Uterus (tissue), 4 donors: ENCODE data around the gene ZFPM1. TPM values are rescaled to one million over a fixed set of nuclear protein-coding genes. Genes with fewer than 3 reads are reported as not detected.

Experiments
- DNase-seq, 2 donors: peaks; one replicate each; pipeline ENCODE4 v3.0.0-alpha.2; 2019 to 2020
- H3K27ac ChIP-seq, 2 donors: fragments of 200-600 bp; sonication (generic); 1 replicate in 1 of 2; 2 replicates in 1 of 2; pipeline ENCODE4 v1.5.1; 2016 to 2018
- H3K27me3 ChIP-seq, 2 donors: fragments of 200-600 bp; sonication (generic); one replicate each; pipeline ENCODE4 v1.5.1; 2018 to 2019; ENCODE audit warnings: control low read depth in 1 of 2
- H3K36me3 ChIP-seq, 2 donors: fragments of 200-600 bp; sonication (generic); one replicate each; pipeline ENCODE4 v1.5.1; 2019; ENCODE audit warnings: control low read depth in 1 of 2
- H3K4me1 ChIP-seq, 2 donors: fragments of 200-600 bp; sonication (generic); one replicate each; pipeline ENCODE4 v1.5.1; 2018 to 2019; ENCODE audit warnings: control low read depth in 1 of 2
- H3K4me3 ChIP-seq, 2 donors: fragments of 200-600 bp; sonication (generic); 1 replicate in 1 of 2; 2 replicates in 1 of 2; pipeline ENCODE4 v1.5.1; 2018 to 2019; ENCODE audit warnings: mild to moderate bottlenecking in 1 of 2
- H3K9me3 ChIP-seq, 2 donors: fragments of 200-600 bp; sonication (generic); one replicate each; pipeline ENCODE4 v1.5.1; 2019; ENCODE audit warnings: control low read depth in 1 of 2
- CTCF ChIP-seq, 4 experiments: fragments of 200-600 bp in 2 of 4; fragments of 450-650 bp in 2 of 4; sonication (generic) in 2 of 4; IDR thresholded peaks; one replicate each; pipeline ENCODE4 v1.5.1; 2016 to 2019; ENCODE audit warnings: antibody characterized with exemption in 4 of 4, mild to moderate bottlenecking in 2 of 4, moderate library complexity in 1 of 4
- POLR2A ChIP-seq, 2 donors: fragments of 450-650 bp; IDR thresholded peaks; one replicate each; pipeline ENCODE4 v1.6.1; 2016; ENCODE audit warnings: antibody characterized with exemption in 2 of 2, mild to moderate bottlenecking in 1 of 2, moderate library complexity in 1 of 2
- intact Hi-C: fragments of 100-400 bp; cut with DNase I; formaldehyde crosslinking; loops from one replicate; pipeline ENCODE4 v1.15.1; 2023; ENCODE audit warnings: low total_unique reads
- total RNA-seq, 4 donors: library from RNA; depleted of rRNA in 3 of 4; stranded (reverse); fragments of >200 nt in 3 of 4; gene quantifications; one replicate each; pipeline versions ENCODE4 v1.1.0 to v1.2.4, GENCODE V29; 2014 to 2023
- donor health status: DM: yes; HTN: yes; CAD: no.

Gene ZFPM1
- total RNA-seq, 4 donors from 2014 or later = under 0.01 to 6.9 (median 0.77) TPM

- Histone ChIP-seq H3K27me3 (no peaks in the 10 kb centered on the region), H3K9me3 (no peaks in the 10 kb centered on the region), H3K36me3 (no peaks in the 10 kb centered on the region), H3K4me1 (no peaks in the 10 kb centered on the region), H3K27ac (no peak overlapping the region), H3K4me3 (no peak overlapping the region)
- TF ChIP-seq POLR2A (IDR thresholded peaks at IDR 0.05) (no peak), CTCF (IDR thresholded peaks at IDR 0.05) (no peak)
- no peak for DNase-seq
- intact Hi-C loops = no loop called here
Measured at GRCh38 chr16:88499292-88499691, 46.2 kb downstream of the ZFPM1 start.

- Histone ChIP-seq H3K27me3 (no peaks in the 10 kb centered on the region), H3K4me3 (no peak overlapping the region), H3K4me1 (no peaks in the 10 kb centered on the region), H3K27ac (no peak overlapping the region), H3K9me3 (no peaks in the 10 kb centered on the region), H3K36me3 (no peaks in the 10 kb centered on the region)
- TF ChIP-seq CTCF (IDR thresholded peaks at IDR 0.05) (no peak), POLR2A (IDR thresholded peaks at IDR 0.05) (no peak)
- intact Hi-C loops = no loop called here
- DNase-seq = no peak
Measured at GRCh38 chr16:88499836-88500251, 46.8 kb downstream of the ZFPM1 start.

GRCh38 chr16:88500255-88500661 is 47.2 kb downstream of the ZFPM1 start:
- TF ChIP-seq POLR2A (IDR thresholded peaks at IDR 0.05) = no peak
- no peak for TF ChIP-seq CTCF (IDR thresholded peaks at IDR 0.05)
- Histone ChIP-seq H3K27ac (no peak overlapping the region), H3K36me3 (no peaks in the 10 kb centered on the region), H3K27me3 (no peaks in the 10 kb centered on the region), H3K9me3 (no peaks in the 10 kb centered on the region), H3K4me1 (no peaks in the 10 kb centered on the region), H3K4me3 (no peak overlapping the region)
- no peak for DNase-seq
- intact Hi-C loops = no loop called here

DNA sequence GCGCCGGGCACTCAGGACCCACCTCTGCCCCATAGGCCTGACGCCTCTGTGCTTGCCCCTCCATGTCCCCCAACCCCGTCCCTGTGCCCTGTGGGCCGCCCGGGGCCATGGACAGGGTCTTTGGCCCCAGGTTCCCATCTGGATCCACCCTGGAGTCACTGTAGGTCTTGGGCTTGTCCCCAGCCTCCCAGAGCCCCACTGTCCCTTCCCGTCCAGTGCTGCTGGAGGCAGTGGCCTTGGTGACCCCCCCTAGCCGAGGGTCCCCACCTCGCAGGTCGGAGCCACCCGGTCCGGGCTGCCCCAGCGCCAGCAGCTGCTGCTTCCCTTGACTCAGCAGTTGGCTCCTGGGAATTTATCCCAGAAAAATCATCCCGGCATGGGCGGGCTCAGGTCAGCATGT is 49.3 kb downstream of the ZFPM1 start:
- DNase-seq = no peak
- intact Hi-C loops = no loop called here
- Histone ChIP-seq H3K9me3 (no peaks in the 10 kb centered on the region), H3K4me1 (no peaks in the 10 kb centered on the region), H3K4me3 (no peak overlapping the region), H3K27me3 (no peaks in the 10 kb centered on the region), H3K36me3 (no peaks in the 10 kb centered on the region), H3K27ac (no peak overlapping the region)
- no peak for TF ChIP-seq POLR2A (IDR thresholded peaks at IDR 0.05)
- TF ChIP-seq CTCF (IDR thresholded peaks at IDR 0.05) = no peak

DNA sequence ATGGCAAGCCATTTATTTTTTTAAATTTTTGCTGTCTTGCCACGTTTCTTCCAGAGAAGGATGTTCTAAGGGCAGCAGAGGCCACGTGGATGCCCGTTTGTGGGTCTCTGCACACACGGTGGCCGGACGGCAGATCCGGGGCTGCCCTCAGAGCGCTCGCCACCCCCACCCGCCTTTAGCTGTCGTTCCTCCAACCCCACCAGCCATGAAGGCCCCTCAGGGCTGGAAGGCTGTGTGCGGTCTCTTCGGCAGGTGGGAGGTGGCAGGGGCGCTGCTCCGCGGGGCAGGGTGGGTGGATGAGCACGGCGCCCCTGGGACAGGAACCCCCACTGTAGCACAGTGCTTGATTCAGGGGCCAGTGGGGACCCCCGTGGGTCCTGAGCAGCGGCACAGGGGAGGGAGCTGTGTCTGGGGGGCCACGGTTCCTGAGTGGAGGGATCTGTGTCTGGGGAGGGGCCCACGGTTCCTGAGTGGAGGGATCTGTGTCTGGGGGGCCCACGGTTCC is 49.7 kb downstream of the ZFPM1 start:
- H3K9me3 ChIP-seq = no peaks in the 10 kb centered on the region
- no peak for DNase-seq
- H3K27ac ChIP-seq = no peak overlapping the region
- no peaks in the 10 kb centered on the region for H3K4me1 ChIP-seq
- H3K27me3 ChIP-seq = no peaks in the 10 kb centered on the region
- H3K36me3 ChIP-seq = no peaks in the 10 kb centered on the region
- no peak overlapping the region for H3K4me3 ChIP-seq
- TF ChIP-seq POLR2A (IDR thresholded peaks at IDR 0.05) (no peak), CTCF (IDR thresholded peaks at IDR 0.05) (no peak)
- intact Hi-C loops = no loop called here
